ENCODE measurements around the gene CNTNAP2. TPM values are rescaled to one million over a fixed set of nuclear protein-coding genes. Genes with fewer than 3 reads are reported as not detected.

Gene CNTNAP2
- total RNA-seq, 1 donor from 2014 or later: 0.59 TPM

GRCh38 chr7:146514304-146514703 lies 397.7 kb downstream of the CNTNAP2 start:
- intact Hi-C loops (cut with DNase I): no loop called here
- no peaks in the 10 kb centered on the region for H3K36me3 ChIP-seq
- no peak for TF ChIP-seq CTCF (IDR thresholded peaks at IDR 0.05)
- DNase-seq: no peak
- no peaks in the 10 kb centered on the region for H3K4me1 ChIP-seq
- no peak overlapping the region for H3K4me3 ChIP-seq
- H3K27ac ChIP-seq: no peak overlapping the region
- H3K9me3 ChIP-seq: peaks cover 6% of the 10 kb centered on the region
- no peaks in the 10 kb centered on the region for H3K27me3 ChIP-seq (ENCODE audit: low read depth)
- ATAC-seq: no peak

- no peak overlapping the region for H3K27ac ChIP-seq
- no peaks in the 10 kb centered on the region for H3K4me1 ChIP-seq
- intact Hi-C loops (cut with DNase I): no loop called here
- no peaks in the 10 kb centered on the region for H3K36me3 ChIP-seq
- H3K9me3 ChIP-seq: no peaks in the 10 kb centered on the region
- no peak for ATAC-seq
- H3K27me3 ChIP-seq (ENCODE audit: low read depth): no peaks in the 10 kb centered on the region
- no peak overlapping the region for H3K4me3 ChIP-seq
- DNase-seq: no peak
- no peak for TF ChIP-seq CTCF (IDR thresholded peaks at IDR 0.05)
These were observed 412.0 kb downstream of the CNTNAP2 start for GRCh38 chr7:146528581-146528980.

GRCh38 chr7:146539836-146540235 lies 423.2 kb downstream of the CNTNAP2 start:
- Histone ChIP-seq H3K27me3 (ENCODE audit: low read depth) (no peaks in the 10 kb centered on the region), H3K4me3 (no peak overlapping the region), H3K27ac (no peak overlapping the region), H3K36me3 (no peaks in the 10 kb centered on the region), H3K9me3 (no peaks in the 10 kb centered on the region), H3K4me1 (no peaks in the 10 kb centered on the region)
- intact Hi-C loops (cut with DNase I): no loop called here
- no peak for ATAC-seq
- DNase-seq: no peak
- TF ChIP-seq CTCF (IDR thresholded peaks at IDR 0.05): no peak

GRCh38 chr7:146542101-146542500 lies 425.5 kb downstream of the CNTNAP2 start:
- TF ChIP-seq CTCF (IDR thresholded peaks at IDR 0.05): no peak
- Histone ChIP-seq H3K27ac (no peak overlapping the region), H3K27me3 (ENCODE audit: low read depth) (no peaks in the 10 kb centered on the region), H3K4me3 (no peak overlapping the region), H3K9me3 (no peaks in the 10 kb centered on the region), H3K36me3 (no peaks in the 10 kb centered on the region), H3K4me1 (no peaks in the 10 kb centered on the region)
- intact Hi-C loops (cut with DNase I): no loop called here
- ATAC-seq: no peak
- DNase-seq: no peak

GRCh38 chr7:146544748-146545147 lies 428.1 kb downstream of the CNTNAP2 start:
- Histone ChIP-seq H3K27me3 (ENCODE audit: low read depth) (no peaks in the 10 kb centered on the region), H3K27ac (no peak overlapping the region), H3K36me3 (no peaks in the 10 kb centered on the region), H3K9me3 (no peaks in the 10 kb centered on the region), H3K4me3 (no peak overlapping the region), H3K4me1 (no peaks in the 10 kb centered on the region)
- intact Hi-C loops (cut with DNase I): no loop called here
- no peak for TF ChIP-seq CTCF (IDR thresholded peaks at IDR 0.05)
- ATAC-seq (no peak), DNase-seq (no peak)

- Histone ChIP-seq H3K4me3 (no peak overlapping the region), H3K27ac (no peak overlapping the region), H3K27me3 (ENCODE audit: low read depth) (no peaks in the 10 kb centered on the region), H3K9me3 (no peaks in the 10 kb centered on the region), H3K4me1 (no peaks in the 10 kb centered on the region), H3K36me3 (no peaks in the 10 kb centered on the region)
- no peak for ATAC-seq
- intact Hi-C loops (cut with DNase I): no loop called here
- DNase-seq: no peak
- TF ChIP-seq CTCF (IDR thresholded peaks at IDR 0.05): no peak
These were observed 432.2 kb downstream of the CNTNAP2 start for GRCh38 chr7:146548816-146549215.

Data from lower lobe of right lung (tissue), 2 donors.